ENCODE results near the gene PPP6R3. TPM values are rescaled to one million over a fixed set of nuclear protein-coding genes. Genes with fewer than 3 reads are reported as not detected.
"Not testable (repeated sequence)": the region's sequence is repeated elsewhere in the genome, so short reads cannot be mapped to it uniquely, and the experiment has no call there.

PPP6R3 gene
- total RNA-seq, 1 experiment from 2014 or later, result 90.0 TPM

DNA sequence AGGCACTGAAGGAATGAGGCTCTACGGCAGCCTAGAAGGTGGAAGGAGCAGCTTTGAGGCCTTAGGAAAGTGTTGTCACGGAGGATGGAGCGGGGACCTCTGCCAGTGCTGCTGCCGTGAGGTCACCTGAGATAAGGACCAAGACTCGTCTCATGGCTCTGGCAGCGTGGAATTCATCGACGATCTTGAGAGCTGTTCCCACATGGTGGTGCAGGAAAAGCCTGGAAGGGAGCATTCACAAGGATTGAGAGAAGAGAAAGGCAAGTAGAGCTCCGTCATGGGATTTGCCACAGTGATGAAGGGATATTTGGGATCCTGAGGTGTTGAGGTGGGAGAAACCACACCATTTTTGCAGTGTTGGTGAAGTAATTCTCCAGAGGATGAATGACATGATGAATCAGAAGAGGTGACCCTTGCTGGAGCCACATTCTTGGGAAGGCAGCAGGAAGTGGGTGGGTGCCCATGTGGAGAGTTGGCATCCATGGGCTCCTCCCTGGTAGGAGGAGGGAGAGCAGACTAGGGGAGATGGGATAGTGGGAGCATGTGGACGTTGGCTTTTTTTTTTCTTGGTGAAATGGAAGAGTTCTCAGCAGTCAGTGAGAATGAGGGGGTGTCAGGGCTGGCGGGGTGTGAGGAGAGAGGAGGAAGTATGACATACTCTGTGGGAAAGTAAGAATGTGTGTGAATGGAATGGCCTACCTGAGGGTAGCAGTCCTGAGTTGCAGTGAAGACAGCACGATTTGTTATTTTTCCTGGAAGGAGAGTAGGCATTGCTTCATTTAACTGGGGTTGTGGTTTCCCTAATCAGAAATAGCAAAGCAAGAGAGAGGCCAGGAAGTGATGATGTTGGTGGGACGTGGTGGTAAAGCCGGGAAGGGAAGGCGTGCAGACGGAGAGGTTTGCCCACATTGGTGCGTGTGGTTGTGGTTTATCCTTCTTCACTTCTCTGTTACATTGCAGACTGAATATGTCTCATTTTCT, 11.1 kb downstream of the PPP6R3 start:
- no peak for DNase-seq (ENCODE audit: low read depth, low spot score)
- in situ Hi-C loops (cut with HindIII; ENCODE audit: low pct_unique_long_range_greater_than_20kb, low sequenced_read_pairs), result no loop called here

DNA sequence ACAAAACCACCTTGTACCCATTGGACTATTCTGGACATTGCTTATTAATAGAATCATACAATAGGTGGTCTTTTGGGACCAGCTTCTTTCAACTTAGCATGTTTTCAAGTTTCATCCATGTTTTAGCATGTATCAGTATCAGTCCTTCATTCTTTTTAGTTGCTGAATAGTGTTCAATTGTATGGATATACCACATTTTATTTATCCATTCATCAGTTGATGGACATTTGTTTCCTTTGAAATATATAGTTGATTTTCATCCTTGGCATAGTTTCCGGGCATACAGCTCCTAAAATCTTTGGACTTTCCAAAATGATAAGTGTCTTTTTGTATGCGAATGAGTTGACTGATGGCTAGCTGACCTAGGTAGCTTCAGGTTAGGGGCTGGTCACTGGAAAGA, 12.2 kb downstream of the PPP6R3 start:
- in situ Hi-C loops (cut with HindIII; ENCODE audit: low pct_unique_long_range_greater_than_20kb, low sequenced_read_pairs), result no loop called here

DNA sequence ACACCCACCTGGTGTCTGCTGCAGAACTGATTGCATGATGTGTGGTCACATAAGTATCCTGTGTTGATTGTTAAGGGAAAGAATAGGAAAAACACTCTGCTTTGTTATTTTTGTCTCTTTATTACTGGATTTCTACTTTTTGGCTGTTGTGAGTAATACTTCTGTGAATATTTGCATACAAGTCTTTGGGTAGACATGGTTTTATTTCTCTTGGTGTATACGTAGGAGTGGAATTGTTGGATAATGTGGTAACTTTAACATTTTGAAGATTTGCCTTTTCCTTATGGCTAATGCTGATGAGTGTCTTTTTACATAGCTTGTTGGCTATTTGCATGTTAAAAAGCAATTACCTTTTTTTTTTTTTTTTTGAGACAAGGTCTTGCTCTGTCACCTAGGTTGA, 13.1 kb downstream of the PPP6R3 start:
- no peak for DNase-seq (ENCODE audit: low read depth, low spot score)
- in situ Hi-C loops (cut with HindIII; ENCODE audit: low pct_unique_long_range_greater_than_20kb, low sequenced_read_pairs), result no loop called here

More for the DNA sequence above, 12.2 kb downstream of the PPP6R3 start:
- DNase-seq (ENCODE audit: low read depth, low spot score), result no peak

DNA sequence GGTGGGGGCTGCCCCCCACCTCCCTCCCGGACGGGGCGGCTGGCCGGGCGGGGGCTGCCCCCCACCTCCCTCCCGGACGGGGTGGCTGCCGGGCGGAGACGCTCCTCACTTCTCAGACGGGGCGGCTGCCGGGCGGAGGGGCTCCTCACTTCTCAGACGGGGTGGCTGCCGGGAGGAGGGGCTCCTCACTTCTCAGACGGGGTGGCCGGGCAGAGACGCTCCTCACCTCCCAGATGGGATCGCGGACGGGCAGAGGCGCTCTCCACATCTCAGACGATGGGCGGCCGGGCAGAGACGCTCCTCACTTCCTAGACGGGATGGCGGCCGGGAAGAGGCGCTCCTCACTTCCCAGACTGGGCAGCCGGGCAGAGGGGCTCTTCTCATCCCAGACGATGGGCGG, 15.1 kb downstream of the PPP6R3 start:
- in situ Hi-C loops (cut with HindIII; ENCODE audit: low pct_unique_long_range_greater_than_20kb, low sequenced_read_pairs); DNase-seq (ENCODE audit: low read depth, low spot score): not testable (repeated sequence)

DNA sequence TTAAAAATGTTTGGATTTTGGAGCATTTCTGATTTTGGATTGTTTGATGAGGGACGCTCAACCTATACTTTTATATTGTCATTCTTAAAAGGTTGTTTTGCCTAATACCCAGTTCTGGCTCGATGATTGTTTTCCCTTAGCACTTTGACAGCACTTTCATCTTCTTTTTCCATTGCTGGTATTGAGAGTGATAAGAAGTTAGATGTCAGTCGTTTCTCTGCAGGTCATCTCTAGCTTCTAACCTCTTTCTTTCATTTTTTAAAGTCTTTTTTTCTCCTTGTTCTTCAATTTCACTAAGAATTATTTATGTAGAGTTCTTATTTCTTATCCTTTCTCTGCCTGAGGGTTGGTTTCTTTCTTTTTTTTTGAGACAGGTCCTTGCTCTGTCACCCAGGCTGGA, 18.8 kb downstream of the PPP6R3 start:
- in situ Hi-C loops (cut with HindIII; ENCODE audit: low pct_unique_long_range_greater_than_20kb, low sequenced_read_pairs), result no loop called here
- DNase-seq (ENCODE audit: low read depth, low spot score), result no peak

DNA sequence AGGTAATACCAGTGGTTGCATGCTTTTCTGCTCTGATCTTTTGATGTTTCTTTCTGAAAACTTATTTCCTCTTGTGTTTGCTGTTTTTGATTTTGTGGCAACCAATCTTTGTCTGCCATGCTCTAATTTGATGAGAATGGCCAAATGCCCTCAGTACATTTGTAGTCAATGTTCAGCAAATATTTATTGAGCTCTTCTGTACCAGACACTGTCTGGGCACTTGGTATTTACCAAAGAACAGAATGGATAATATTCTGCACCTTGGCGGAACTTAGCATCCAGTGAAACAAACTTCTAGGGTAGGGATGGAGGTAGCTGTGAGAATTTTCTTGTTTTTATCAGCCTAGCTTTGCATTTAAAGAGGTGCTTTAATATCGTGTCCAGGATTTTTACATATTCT, 19.6 kb downstream of the PPP6R3 start:
- in situ Hi-C loops (cut with HindIII; ENCODE audit: low pct_unique_long_range_greater_than_20kb, low sequenced_read_pairs), result no loop called here
- DNase-seq (ENCODE audit: low read depth, low spot score), result no peak

DNA sequence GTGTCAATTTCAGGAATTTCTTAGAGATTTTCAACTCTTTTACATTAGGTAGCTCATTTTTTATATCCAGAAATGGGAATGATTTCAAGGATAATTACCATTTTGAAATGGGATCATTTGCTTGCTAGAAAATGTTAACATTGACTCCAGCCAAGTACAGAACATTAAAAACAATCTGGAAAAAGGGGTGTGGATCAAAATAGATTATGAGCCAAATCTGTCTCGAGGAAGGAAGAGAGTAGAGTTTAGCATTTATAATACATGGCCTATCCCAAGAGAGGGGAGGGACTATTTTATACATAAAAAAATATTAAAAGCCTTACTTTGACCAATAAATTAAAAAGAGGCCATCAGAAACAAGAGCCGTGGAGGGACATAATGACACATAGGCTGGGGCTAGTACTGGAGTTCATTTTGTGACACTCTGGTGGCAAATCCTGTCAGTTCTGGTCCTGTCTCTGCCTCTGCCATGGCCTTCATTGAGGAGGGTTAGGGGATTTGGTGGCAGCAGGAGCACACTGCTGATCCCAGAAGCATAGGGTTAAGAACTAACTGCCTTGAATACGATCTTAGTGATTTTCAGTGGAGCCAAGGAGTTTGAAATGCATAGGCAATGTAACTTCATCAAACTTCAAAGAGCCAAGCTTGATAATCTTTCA, 20.4 kb downstream of the PPP6R3 start:
- in situ Hi-C loops (cut with HindIII; ENCODE audit: low pct_unique_long_range_greater_than_20kb, low sequenced_read_pairs), result no loop called here

DNA sequence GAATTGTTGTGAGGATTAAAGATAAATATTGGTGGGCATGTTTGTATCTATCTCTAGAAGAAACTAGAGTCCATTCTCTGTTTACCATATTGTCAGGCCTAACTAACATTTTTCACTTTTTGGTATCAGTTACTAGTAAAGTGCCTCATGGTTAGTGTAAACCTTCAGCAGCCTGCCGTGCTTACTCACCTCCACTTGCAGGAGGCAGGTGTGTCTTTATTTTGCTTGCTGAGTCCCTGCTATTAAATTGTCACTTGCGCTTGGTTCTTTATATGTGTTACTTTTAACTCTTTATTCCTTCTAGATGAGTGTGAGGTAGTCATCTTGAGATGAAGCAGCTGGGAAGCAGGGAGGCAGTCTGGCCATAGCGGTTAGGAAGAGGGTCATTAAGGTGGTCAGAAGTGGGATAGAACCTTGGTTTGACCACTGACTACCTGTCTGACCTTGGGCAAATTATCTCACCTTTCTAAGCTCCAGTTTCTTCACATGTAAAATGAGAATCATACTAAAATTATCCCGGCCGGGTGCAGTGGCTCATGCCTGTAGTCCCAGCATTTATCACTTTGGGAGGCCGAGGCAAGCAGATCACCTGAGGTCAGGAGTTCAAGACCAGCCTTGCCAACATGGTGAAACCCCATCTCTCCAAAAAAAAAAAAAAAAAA, 21.2 kb downstream of the PPP6R3 start:
- no peak for DNase-seq (ENCODE audit: low read depth, low spot score)
- in situ Hi-C loops (cut with HindIII; ENCODE audit: low pct_unique_long_range_greater_than_20kb, low sequenced_read_pairs), result no loop called here

More for the DNA sequence above, 20.4 kb downstream of the PPP6R3 start:
- no peak for DNase-seq (ENCODE audit: low read depth, low spot score)

DNA sequence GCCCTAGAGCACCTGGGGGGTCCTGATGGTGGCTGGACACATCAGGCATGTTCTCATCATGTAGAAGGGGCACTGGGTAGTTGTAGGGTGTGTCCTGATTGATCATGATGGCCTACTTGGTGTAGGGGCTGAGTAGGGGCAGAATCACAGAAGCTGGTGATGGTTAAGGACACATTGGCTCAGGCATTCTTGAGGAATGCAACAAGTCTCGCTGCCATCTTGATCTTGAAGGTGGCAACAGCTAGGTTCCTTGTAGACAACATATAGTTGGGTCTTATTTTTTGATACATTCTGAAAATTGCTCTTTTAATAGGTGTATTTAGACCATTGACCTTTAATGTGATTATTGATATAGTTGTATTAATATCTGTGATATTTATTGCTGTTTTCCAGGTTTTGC, 28.1 kb downstream of the PPP6R3 start:
- in situ Hi-C loops (cut with HindIII; ENCODE audit: low pct_unique_long_range_greater_than_20kb, low sequenced_read_pairs), result no loop called here
- no peak for DNase-seq (ENCODE audit: low read depth, low spot score)

DNA sequence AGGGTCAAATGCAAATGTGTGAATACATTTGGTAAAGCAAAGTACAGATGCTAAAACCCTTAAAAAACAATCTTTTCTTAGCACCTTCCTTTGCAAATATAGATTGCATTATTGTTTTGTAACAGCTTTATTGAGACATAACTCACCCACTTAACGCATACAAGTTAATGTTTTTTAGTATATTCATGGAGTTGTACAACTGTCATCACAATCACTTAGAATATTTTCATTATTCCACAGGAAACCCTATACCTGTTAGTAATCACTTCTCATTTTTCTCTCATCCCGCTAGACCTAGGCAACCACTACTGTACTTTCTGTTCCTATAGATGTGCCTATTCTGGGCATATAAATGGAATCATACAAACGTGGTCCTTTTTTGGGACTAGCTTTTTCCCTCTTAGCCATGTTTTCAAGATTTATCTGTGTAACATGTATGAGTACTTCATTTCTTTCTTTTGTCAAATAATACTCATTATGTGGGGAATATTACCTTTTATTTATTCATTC, 34.7 kb downstream of the PPP6R3 start:
- in situ Hi-C loops (cut with HindIII; ENCODE audit: low pct_unique_long_range_greater_than_20kb, low sequenced_read_pairs), result no loop called here
- DNase-seq (ENCODE audit: low read depth, low spot score), result no peak

DNA sequence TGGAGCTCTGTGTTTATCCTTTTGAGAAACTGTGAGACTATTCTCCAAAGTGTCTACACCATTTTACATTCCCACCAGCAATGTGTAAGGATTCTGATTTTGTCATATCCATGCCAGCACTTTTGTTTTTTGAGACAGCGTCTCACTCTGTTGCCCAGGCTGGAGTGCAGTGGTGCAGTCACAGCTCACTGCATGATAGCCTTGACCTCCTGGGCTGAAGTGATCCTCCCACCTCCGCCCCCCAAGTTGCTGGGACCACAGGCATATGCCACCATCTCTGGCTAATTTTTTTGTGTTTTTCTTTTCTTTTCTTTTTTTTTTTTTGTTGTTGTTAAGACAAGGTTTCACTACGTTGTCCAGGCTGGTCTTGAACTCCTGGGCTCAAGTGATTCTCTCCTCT, 35.3 kb downstream of the PPP6R3 start:
- in situ Hi-C loops (cut with HindIII; ENCODE audit: low pct_unique_long_range_greater_than_20kb, low sequenced_read_pairs), result no loop called here
- DNase-seq (ENCODE audit: low read depth, low spot score), result no peak

DNA sequence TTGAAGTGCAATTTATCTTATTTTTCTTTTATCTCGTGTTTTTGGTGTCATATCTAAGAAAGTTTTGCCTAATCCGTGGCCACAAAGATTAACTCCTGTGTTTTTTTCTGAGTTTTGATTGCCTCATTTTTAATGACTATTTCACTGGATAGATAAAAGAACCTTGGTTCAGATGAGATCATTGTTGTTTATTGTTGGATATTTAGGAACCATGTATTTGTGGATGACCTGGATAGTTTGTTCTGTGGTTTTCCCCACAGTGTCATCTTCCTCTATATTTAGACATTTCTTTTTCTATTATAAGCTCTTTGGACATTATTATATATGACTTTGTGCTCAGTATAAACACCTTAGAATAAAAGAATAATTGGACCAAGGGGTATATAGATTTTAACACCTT, 37.2 kb downstream of the PPP6R3 start:
- DNase-seq (ENCODE audit: low read depth, low spot score), result no peak
- in situ Hi-C loops (cut with HindIII; ENCODE audit: low pct_unique_long_range_greater_than_20kb, low sequenced_read_pairs), result no loop called here

DNA sequence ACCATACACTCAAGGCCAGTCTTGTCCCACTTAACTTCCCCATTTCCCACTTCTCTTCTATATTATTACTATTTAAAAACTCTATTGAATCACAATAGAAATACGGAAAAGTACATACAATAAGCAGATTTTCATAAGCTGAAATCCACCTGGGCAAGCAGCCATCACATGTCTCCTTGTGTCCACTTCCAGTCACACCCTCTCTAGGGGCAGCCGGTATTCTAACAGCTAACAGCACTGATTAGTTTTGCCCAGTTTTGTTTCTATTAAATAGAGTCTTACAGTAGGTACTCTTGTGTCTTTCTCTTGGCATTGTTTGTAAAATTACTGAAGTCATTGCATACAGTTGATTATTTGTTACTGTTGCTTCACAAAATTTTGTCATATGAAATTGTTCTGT, 37.8 kb downstream of the PPP6R3 start:
- in situ Hi-C loops (cut with HindIII; ENCODE audit: low pct_unique_long_range_greater_than_20kb, low sequenced_read_pairs), result no loop called here
- no peak for DNase-seq (ENCODE audit: low read depth, low spot score)

DNA sequence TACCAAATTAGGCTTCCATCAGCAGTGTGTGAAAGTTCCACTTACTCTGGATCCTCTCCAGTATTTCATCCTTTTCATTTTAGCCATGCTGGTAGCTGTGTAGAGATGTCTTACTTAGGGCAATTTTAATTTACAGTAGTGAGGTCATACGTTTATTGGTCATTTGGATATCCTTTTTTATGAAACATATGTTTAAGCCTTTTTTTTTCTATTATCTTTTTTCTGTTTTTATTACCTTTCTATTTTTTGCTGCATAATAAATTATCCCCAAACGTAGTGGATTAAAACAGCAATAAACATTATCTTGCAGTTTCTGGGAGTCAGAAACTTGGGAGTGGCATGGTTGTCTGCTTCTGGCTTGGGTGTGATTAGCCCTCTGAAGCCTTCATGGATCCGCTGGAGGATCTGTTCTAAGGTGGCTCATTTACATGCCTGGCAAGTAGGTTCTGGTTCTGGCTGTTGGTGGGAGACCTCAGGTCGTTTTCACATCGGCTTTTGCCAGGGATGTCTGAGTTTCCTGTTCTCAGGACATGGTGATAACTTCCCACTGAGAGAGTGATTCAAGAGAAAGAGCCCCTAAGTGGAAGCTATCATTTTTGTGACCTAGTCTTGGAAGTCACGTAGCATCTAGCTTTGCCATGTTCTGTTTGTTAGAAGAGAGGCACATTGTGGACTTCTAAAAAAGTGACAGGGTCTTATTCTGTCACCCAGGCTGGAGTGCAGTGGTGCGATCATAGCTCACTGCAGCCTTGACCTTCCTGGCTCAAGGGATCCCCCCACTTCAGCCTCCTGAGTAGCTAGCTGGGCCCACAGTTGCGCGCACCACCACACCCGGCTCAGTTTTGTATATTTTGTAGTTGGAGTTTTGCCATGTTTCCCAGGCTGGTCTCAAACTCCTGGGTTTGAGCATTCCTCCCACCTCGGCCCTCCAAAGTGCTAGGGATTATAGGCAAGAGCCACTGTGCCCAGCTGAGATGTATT, 38.6 kb downstream of the PPP6R3 start:
- DNase-seq (ENCODE audit: low read depth, low spot score), result no peak
- in situ Hi-C loops (cut with HindIII; ENCODE audit: low pct_unique_long_range_greater_than_20kb, low sequenced_read_pairs), result no loop called here

DNA sequence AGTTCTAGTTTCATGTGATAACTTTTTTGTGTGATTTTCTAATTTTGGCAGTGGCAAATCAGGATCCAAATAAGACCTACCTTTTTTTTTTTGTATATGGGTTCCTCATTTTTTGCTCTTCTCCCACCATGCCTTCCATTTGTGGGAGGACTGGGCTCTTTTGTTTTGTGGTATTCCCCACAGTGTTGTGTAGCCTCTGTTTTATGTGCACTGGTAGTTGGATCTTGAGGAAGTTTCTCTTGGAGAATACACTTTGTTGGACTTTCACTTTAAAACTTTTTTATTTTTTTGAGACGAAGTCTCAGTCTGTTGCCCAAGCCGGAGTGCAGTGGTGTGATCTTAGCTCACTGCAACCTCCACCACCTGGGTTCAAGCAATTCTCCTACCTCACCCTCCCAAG, 39.7 kb downstream of the PPP6R3 start:
- in situ Hi-C loops (cut with HindIII; ENCODE audit: low pct_unique_long_range_greater_than_20kb, low sequenced_read_pairs), result no loop called here
- DNase-seq (ENCODE audit: low read depth, low spot score), result no peak

DNA sequence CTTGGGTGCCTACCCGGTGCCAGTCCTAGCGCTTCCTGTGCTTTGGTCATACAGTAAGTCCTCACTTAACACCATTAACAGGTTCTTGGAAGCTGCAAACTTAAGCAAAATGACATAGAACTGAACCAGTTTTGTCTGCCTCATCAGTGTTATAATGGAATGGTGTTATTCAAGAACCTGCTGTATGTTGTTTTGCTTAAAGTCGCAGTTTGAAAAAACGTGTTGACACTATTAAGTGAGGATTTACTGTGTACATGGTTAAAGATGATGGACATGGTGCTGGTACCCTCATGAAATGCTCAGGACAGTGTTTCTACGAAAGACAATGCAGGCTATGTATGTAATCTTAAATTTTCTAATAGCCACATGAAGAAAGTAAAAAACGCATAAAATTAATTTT, 41.3 kb downstream of the PPP6R3 start:
- DNase-seq (ENCODE audit: low read depth, low spot score), result no peak
- in situ Hi-C loops (cut with HindIII; ENCODE audit: low pct_unique_long_range_greater_than_20kb, low sequenced_read_pairs), result no loop called here

DNA sequence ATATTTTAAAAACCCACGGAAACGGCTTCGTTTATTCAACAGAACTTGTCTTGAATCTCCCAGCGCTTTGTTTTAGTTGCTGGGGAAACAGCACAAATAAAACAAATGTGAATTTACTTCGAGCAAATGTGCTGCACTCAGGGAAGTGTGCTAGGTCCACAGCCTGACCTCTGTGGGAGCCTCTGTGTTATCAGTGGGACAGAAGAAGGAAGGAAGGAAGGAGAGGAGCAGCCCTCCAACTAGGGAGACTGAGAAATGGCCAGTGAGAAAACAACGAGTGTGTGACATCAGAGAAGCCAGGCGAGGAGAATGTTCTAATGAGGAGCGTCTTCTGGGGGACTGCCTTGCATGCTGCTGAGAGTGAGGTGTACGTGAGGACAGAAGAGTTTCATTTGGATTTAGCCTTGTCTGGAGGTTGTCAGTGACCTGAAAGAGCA, 42.7 kb downstream of the PPP6R3 start:
- DNase-seq (ENCODE audit: low read depth, low spot score), result no peak
- in situ Hi-C loops (cut with HindIII; ENCODE audit: low pct_unique_long_range_greater_than_20kb, low sequenced_read_pairs), result no loop called here
